GM19035 (cell line): ENCODE results near the gene FETUB.
"Not testable (repeated sequence)": the region's sequence is repeated elsewhere in the genome, so short reads cannot be mapped to it uniquely, and the experiment has no call there.

ENCODE experiments used
- ATAC-seq: cut with Tn5 transposase; IDR thresholded peaks from one replicate; pipeline ENCODE4 v1.9.1; 2021; ENCODE audit not compliant: unreplicated experiment

FETUB gene

GRCh38 chr3:186668426-186668825, 28.2 kb downstream of the FETUB start:
- no peak for ATAC-seq

- no peak for ATAC-seq
Observed at GRCh38 chr3:186669378-186670084, 29.3 kb downstream of the FETUB start.

- no peak for ATAC-seq
Observed at GRCh38 chr3:186670155-186670554, 30.0 kb downstream of the FETUB start.

- no peak for ATAC-seq
Observed at GRCh38 chr3:186671051-186671450, 30.9 kb downstream of the FETUB start.

- no peak for ATAC-seq
Observed at GRCh38 chr3:186678604-186679003, 38.4 kb downstream of the FETUB start.

GRCh38 chr3:186679151-186679550, 39.0 kb downstream of the FETUB start:
- no peak for ATAC-seq

GRCh38 chr3:186680869-186681268, 40.7 kb downstream of the FETUB start:
- no peak for ATAC-seq

- ATAC-seq = no peak
Observed at GRCh38 chr3:186682812-186683211, 42.6 kb downstream of the FETUB start.

- ATAC-seq = no peak
Observed at GRCh38 chr3:186683979-186684378, 43.8 kb downstream of the FETUB start.

GRCh38 chr3:186686475-186686874, 46.3 kb downstream of the FETUB start:
- not testable (repeated sequence) for ATAC-seq

- ATAC-seq = no peak
Observed at GRCh38 chr3:186687120-186687651, 47.0 kb downstream of the FETUB start.

GRCh38 chr3:186690304-186690703, 50.1 kb downstream of the FETUB start:
- not testable (repeated sequence) for ATAC-seq

- no peak for ATAC-seq
Observed at GRCh38 chr3:186691676-186692075, 51.5 kb downstream of the FETUB start.

- ATAC-seq = no peak
Observed at GRCh38 chr3:186693843-186694242, 53.6 kb downstream of the FETUB start.

- no peak for ATAC-seq
Observed at GRCh38 chr3:186694288-186695032, 54.3 kb downstream of the FETUB start.

- no peak for ATAC-seq
Observed at GRCh38 chr3:186696522-186696921, 56.3 kb downstream of the FETUB start.

- ATAC-seq = no peak
Observed at GRCh38 chr3:186697510-186697909, 57.3 kb downstream of the FETUB start.

GRCh38 chr3:186700267-186700666, 60.1 kb downstream of the FETUB start:
- no peak for ATAC-seq

GRCh38 chr3:186702451-186702850, 62.3 kb downstream of the FETUB start:
- ATAC-seq = not testable (repeated sequence)
